Stomach (tissue), 9 donors: ENCODE data around the gene SLC7A5. TPM values are rescaled to one million over a fixed set of nuclear protein-coding genes. Genes with fewer than 3 reads are reported as not detected.
A peak's percentile ranks its signal among the peaks of the same experiment; 100 is the strongest.
"Not testable (repeated sequence)": the region's sequence is repeated elsewhere in the genome, so short reads cannot be mapped to it uniquely, and the experiment has no call there.

Experiments
- DNase-seq, 2 donors: peaks; one replicate each; pipeline versions ENCODE4 v3.0.0 to v3.0.0-alpha.2; 2013 to 2019
- H3K27ac ChIP-seq, 5 donors: fragments of 200-600 bp in 4 of 5; sonication (generic) in 4 of 5; one replicate each; pipeline ENCODE4 v1.5.1; 2013 to 2019; ENCODE audit warnings: mild to moderate bottlenecking in 1 of 5, moderate library complexity in 1 of 5
- H3K27me3 ChIP-seq, 3 donors: fragments of 200-600 bp; sonication (generic); one replicate each; pipeline ENCODE4 v1.5.1; 2017 to 2019; ENCODE audit warnings: mixed run types in 1 of 3
- H3K36me3 ChIP-seq, 4 donors: fragments of 200-600 bp; sonication (generic); 1 replicate in 3 of 4; 2 replicates in 1 of 4; pipeline ENCODE4 v1.5.1; 2016 to 2019
- H3K4me1 ChIP-seq, 4 donors: fragments of 200-600 bp; sonication (generic); one replicate each; pipeline ENCODE4 v1.5.1; 2016 to 2019
- H3K4me3 ChIP-seq, 4 donors: fragments of 200-600 bp; sonication (generic) in 3 of 4; one replicate each; pipeline ENCODE4 v1.5.1; 2016 to 2019; ENCODE audit warnings: mild to moderate bottlenecking in 1 of 4
- H3K9me3 ChIP-seq, 4 donors: fragments of 200-600 bp; sonication (generic); one replicate each; pipeline ENCODE4 v1.5.1; 2016 to 2019
- EP300 ChIP-seq: sonication (generic); formaldehyde crosslinking; IDR thresholded peaks from one replicate; pipeline ENCODE4 v1.6.1; 2017; ENCODE audit warnings: antibody characterized with exemption
- POLR2A ChIP-seq, 4 donors: fragments of 450-650 bp; IDR thresholded peaks; one replicate each; pipeline ENCODE4 v1.6.1; 2016; ENCODE audit warnings: antibody characterized with exemption in 4 of 4, control low read depth in 2 of 4, mild to moderate bottlenecking in 1 of 4, moderate library complexity in 1 of 4
- POLR2AphosphoS5 ChIP-seq, 3 donors: sonication (generic); formaldehyde crosslinking; IDR thresholded peaks; one replicate each; pipeline ENCODE4 v1.6.1; 2016; ENCODE audit warnings: antibody characterized with exemption in 3 of 3
- WGBS, 5 donors: extraction: QIAGEN DNeasy Blood & Tissue Kit in 3 of 5; methylation state at CpG; one replicate each; pipeline versions ENCODE4 v1.1.5 to v1.1.7; 2013 to 2018; 5-methylcytosine and 5-hydroxymethylcytosine counted together
- intact Hi-C: fragments of 100-400 bp; cut with DNase I; formaldehyde crosslinking; loops from one replicate; pipeline ENCODE4 v1.15.1; 2023; ENCODE audit warnings: low total_unique reads
- polyA plus RNA-seq, 3 donors: library from polyadenylated mRNA; stranded (reverse); fragments of 200-250 nt; gene quantifications; one replicate each; pipeline ENCODE4 v1.2.3, GENCODE V29; 2013
- total RNA-seq, 5 donors: library from RNA; depleted of rRNA; stranded (reverse); fragments of >200 nt; gene quantifications; one replicate each; pipeline versions ENCODE4 v1.1.0 to v1.2.3, GENCODE V29; 2014 to 2016
- TF ChIP-seq, protein P1 (sequence below), 7 experiments: fragments of 450-650 bp in 4 of 7; fragments of 200-600 bp in 3 of 7; sonication (generic) in 3 of 7; IDR thresholded peaks; one replicate each; pipeline ENCODE4 v1.5.1; 2016 to 2019; ENCODE audit warnings: antibody characterized with exemption in 7 of 7, control low read depth in 2 of 7, mild to moderate bottlenecking in 1 of 7
- donor health status: healthy with polysubstance abuse.
- donor health status: Bipolar disorder and iron deficiency.
- donor health status: healthy.

The SLC7A5 gene
- total and polyA plus RNA-seq, 8 donors, result 1.4 to 74.8 (median 10.0) TPM

DNA sequence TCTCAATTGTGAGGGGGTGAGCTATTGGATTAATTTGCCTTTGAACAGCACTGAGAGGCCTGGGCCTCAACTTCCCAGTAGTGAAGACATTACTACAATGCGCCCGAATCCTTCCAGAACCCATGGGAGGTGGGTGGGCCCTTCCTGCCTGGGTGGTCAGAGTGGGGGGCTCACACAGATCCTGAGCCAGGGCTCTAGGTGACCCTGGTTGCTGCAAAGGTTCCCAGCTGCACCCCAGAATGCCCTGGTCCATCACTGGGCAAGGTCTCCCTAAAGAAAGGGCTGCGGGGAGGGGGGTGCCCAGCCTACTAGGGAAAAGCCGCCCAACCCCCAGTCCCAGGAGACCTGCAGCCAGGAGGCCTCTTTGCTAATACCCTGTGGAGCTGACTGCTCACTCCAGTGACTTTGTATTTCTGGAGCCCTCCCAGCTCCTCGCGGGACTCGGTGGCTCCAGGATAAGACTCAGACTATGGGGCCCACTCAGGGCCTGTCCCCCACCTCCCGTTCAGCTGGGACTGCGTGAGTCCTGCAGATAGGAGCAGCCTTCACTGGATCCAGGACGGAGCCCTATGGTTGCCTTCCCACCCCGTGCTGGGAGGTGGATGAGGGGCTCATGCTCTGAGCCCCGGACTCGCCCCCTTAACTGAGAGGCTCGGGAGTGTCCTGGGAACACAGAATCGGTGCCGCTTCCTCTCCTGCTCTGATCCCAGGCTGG is 40.2 kb downstream of the SLC7A5 start:
- Histone ChIP-seq H3K4me3 (no peak overlapping the region), H3K27ac (peak overlapping the region in 1 of 5 donors; percentile 86), H3K4me1 (peaks cover 0 to 44% (median 5%) of the 10 kb centered on the region in 4 donors), H3K36me3 (peaks cover 18 to 43% (median 42%) of the 10 kb centered on the region in 4 donors), H3K9me3 (no peaks in the 10 kb centered on the region), H3K27me3 (peaks cover 0 to 1% (median 0%) of the 10 kb centered on the region in 3 donors)
- DNase-seq, result no peak
- TF ChIP-seq POLR2AphosphoS5 (IDR thresholded peaks at IDR 0.05), result no peak
- TF ChIP-seq, protein P1, sequence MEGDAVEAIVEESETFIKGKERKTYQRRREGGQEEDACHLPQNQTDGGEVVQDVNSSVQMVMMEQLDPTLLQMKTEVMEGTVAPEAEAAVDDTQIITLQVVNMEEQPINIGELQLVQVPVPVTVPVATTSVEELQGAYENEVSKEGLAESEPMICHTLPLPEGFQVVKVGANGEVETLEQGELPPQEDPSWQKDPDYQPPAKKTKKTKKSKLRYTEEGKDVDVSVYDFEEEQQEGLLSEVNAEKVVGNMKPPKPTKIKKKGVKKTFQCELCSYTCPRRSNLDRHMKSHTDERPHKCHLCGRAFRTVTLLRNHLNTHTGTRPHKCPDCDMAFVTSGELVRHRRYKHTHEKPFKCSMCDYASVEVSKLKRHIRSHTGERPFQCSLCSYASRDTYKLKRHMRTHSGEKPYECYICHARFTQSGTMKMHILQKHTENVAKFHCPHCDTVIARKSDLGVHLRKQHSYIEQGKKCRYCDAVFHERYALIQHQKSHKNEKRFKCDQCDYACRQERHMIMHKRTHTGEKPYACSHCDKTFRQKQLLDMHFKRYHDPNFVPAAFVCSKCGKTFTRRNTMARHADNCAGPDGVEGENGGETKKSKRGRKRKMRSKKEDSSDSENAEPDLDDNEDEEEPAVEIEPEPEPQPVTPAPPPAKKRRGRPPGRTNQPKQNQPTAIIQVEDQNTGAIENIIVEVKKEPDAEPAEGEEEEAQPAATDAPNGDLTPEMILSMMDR (IDR thresholded peaks at IDR 0.05), result no peak
- TF ChIP-seq POLR2A (IDR thresholded peaks at IDR 0.05), result no peak
- TF ChIP-seq EP300, result no peak
- intact Hi-C loops, result no loop called here
- WGBS, 5 donors, result 70 to 80% (median 76%) methylated on average over 2 to 16 of the region's 16 CpGs

DNA sequence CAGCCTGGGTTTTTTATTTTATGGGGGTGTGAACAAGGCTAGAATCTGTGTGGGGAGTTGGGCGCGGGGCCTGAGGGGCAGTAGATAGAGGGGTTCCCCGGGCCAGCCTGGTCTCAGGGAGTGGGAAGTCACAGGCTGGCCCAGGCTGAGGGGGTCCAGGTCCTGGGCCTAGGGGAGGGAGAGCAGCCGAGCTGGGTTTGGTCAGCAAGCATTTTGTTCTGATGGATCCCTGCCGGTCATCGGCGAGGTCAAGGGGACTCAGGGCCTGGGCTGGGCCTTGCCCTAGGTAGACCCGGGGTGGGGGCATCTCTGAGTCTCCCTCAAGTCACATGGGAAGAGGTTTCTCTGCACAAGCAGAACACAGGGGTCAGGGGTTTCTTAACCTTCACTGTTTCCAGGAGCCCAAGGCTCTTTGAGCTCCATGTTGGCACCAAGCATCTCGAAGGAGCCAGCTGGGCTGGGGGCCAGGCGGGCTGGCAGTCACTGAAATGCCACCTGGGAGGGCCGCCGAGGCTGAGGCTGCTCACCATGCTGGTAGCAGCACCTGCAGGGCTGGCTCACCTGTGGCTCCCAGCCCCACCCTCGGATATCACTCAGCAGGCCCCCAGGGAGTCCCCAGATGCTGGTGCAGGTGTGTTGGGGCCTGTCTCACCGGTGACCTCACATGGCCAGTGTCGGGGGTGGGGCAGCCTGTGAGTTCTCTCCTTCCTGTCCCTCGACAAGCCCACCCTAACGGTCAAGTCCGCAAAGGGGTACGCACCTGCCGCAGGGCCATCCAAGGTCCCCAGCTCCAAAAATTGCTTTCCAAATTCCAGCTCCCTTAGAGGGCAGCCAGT is 41.0 kb downstream of the SLC7A5 start:
- no peak overlapping the region for H3K4me3 ChIP-seq
- TF ChIP-seq POLR2A (IDR thresholded peaks at IDR 0.05) (no peak), EP300 (no peak)
- H3K27ac ChIP-seq, result peak overlapping the region in 1 of 5 donors; percentile 86
- WGBS, 5 donors, result 64 to 95% (median 71%) methylated on average over 10 to 20 of the region's 20 CpGs
- peaks cover 15 to 35% (median 34%) of the 10 kb centered on the region in 4 donors for H3K36me3 ChIP-seq
- DNase-seq, result peak in 1 of 2 donors; percentile 86
- intact Hi-C loops, result no loop called here
- peaks cover 0 to 5% (median 0%) of the 10 kb centered on the region in 3 donors for H3K27me3 ChIP-seq
- no peaks in the 10 kb centered on the region for H3K9me3 ChIP-seq
- peaks cover 0 to 43% (median 5%) of the 10 kb centered on the region in 4 donors for H3K4me1 ChIP-seq

DNA sequence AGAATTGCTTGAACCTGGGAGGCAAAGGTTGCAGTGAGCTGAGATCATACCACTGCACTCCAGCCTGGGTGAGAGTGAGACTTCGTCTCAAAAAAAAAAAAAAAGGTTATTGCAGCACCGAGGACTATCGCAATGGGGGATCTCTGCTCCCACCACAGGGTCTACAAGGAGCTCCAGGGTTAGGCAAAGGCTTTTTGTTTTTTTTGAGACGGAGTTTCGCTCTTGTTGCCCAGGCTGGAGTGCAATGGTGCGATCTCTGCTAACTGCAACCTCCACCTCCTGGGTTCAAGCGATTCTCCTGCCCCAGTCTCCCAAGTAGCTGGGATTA is 41.8 kb downstream of the SLC7A5 start:
- Histone ChIP-seq H3K27ac (peak overlapping the region in 1 of 5 donors; percentile 86), H3K4me1 (peaks cover 0 to 43% (median 5%) of the 10 kb centered on the region in 4 donors), H3K36me3 (peaks cover 9 to 28% (median 27%) of the 10 kb centered on the region in 4 donors)
- 86 to 92% (median 90%) methylated on average over 7 of the region's 7 CpGs for WGBS, 5 donors
- H3K9me3 ChIP-seq, intact Hi-C loops, DNase-seq, H3K4me3 ChIP-seq, H3K27me3 ChIP-seq: not testable (repeated sequence)

DNA sequence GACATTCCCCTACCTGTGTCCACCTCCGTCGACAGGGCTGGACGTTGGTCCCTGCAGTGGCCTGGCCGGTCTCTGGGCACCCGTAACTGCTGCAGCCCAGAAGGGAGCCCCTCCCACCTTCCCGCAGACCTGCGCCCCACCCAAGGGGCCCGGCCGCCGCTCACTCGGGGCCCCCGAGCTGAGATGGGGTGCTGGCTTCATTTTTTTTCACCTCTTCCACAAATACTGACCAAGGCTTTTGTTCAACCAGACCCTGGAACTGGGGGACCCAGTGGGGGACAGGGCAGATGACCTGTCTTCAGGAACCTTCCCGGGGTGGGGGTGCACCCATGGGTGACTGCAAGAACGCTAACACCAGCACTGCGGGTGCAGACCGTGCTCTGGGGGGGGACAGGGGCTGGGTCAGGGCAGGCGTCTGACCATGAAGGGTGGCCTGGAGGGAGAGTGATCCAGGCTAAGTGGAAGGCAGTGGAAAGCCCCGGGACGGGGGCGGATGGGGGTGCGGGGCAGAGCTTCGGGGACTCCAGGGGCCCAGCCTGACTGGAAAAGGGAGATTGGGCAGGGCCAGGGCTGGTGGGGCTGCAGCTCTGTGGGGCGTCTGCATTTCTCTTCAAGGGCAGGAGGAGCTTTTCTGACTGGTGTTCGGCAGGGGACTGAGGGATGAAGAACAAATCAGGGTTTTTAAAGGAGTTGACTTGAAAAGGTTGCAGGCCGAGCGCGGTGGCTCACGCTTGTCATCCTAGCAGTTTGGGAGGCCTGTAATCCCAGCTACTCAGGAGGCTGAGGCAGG is 42.3 kb downstream of the SLC7A5 start:
- WGBS, 5 donors, result 64 to 82% (median 70%) methylated on average over 25 to 28 of the region's 28 CpGs

DNA sequence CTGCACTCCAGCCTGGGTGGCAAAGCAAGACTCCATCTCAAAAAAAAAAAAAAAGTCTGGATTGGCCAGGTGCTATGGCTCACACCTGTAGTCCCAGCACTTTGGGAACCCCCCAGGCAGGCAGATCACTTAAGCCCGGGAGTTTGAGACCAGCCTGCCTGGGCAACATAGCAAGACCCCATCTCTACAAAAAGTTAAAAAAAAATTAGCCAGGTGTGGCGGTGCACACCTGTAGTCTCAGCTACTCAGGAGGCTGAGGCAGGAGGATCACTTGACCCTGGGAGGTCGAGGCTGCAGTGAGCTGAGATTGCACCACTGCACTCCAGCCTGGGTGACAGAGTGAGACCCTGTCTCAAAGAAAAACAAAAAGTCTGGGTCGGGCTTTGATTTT is 42.9 kb downstream of the SLC7A5 start:
- peaks cover 0 to 51% (median 6%) of the 10 kb centered on the region in 4 donors for H3K4me1 ChIP-seq
- 68 to 91% (median 71%) methylated on average over 4 of the region's 4 CpGs for WGBS, 5 donors
- intact Hi-C loops, H3K9me3 ChIP-seq, H3K27ac ChIP-seq, H3K27me3 ChIP-seq, H3K4me3 ChIP-seq, DNase-seq: not testable (repeated sequence)
- H3K36me3 ChIP-seq, result peaks cover 8 to 16% (median 15%) of the 10 kb centered on the region in 4 donors

More for the DNA sequence above, 42.3 kb downstream of the SLC7A5 start:
- TF ChIP-seq EP300 (no peak), POLR2A (IDR thresholded peaks at IDR 0.05) (no peak), POLR2AphosphoS5 (IDR thresholded peaks at IDR 0.05) (no peak)
- TF ChIP-seq, protein P1 (IDR thresholded peaks at IDR 0.05), result no peak
- Histone ChIP-seq H3K4me1 (peaks cover 0 to 46% (median 6%) of the 10 kb centered on the region in 4 donors), H3K36me3 (peaks cover 8 to 22% (median 21%) of the 10 kb centered on the region in 4 donors), H3K9me3 (no peaks in the 10 kb centered on the region), H3K27ac (no peak overlapping the region), H3K4me3 (no peak overlapping the region), H3K27me3 (peaks cover 0 to 5% (median 4%) of the 10 kb centered on the region in 3 donors)
- no peak for DNase-seq
- intact Hi-C loops, result no loop called here

DNA sequence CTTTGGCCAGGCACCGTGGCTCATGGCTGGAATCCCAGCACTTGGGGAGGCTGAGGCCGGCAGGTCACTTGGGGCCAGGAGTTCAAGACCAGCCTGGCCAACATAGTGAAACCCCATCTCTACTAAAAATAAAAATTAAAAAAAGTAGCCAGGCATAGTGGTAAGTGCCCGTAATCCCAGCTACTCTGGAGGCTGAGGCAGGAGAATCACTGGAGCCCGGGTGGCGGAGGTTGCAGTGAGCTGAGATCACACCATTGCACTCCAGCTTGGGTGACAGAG is 43.5 kb downstream of the SLC7A5 start:
- DNase-seq, H3K36me3 ChIP-seq, H3K27ac ChIP-seq, intact Hi-C loops, H3K9me3 ChIP-seq, H3K27me3 ChIP-seq, H3K4me3 ChIP-seq: not testable (repeated sequence)
- H3K4me1 ChIP-seq, result peaks cover 0 to 52% (median 6%) of the 10 kb centered on the region in 4 donors
- 74 to 85% (median 82%) methylated on average over 5 of the region's 5 CpGs for WGBS, 5 donors
